B cell (primary cell): ENCODE measurements around the gene RNF32. TPM values are rescaled to one million over a fixed set of nuclear protein-coding genes. Genes with fewer than 3 reads are reported as not detected.

Experiments used
- ATAC-seq: fragments of 200-7000 bp; cut with Tn5 transposase; one replicate; pipeline ENCODE4 v1.10.0; 2021; ENCODE audit warnings: low read depth, mild to moderate bottlenecking, moderate number of reproducible peaks, moderate library complexity
- CTCF ChIA-PET: fragments of 350-600 bp; sonication (Branson Sonifier 250); formaldehyde crosslinking; loops from one replicate; lab custom pipeline; 2021; ENCODE audit warnings: antibody characterized with exemption, inconsistent platforms; lab: Charles Lee
- POLR2A ChIA-PET: fragments of 350-600 bp; sonication (Branson Sonifier 250); formaldehyde crosslinking; loops from one replicate; lab custom pipeline; 2021; ENCODE audit warnings: antibody characterized with exemption; lab: Charles Lee
- DNase-seq: peaks from one replicate; pipeline ENCODE4 v3.0.0; 2013
- H2AFZ ChIP-seq: 2 replicates; pipeline ENCODE4 v1.6.1; 2012; ENCODE audit warnings: mild to moderate bottlenecking, low read depth, low read length; ENCODE audit not compliant: insufficient read depth, poor library complexity, severe bottlenecking
- H3K27ac ChIP-seq, 2 donors: 1 replicate in 1 of 2; 2 replicates in 1 of 2; pipeline ENCODE4 v1.5.1; 2012 to 2013; ENCODE audit warnings: low read length in 2 of 2, mild to moderate bottlenecking in 2 of 2, moderate library complexity in 1 of 2
- H3K27me3 ChIP-seq, 4 experiments: fragments of 200-600 bp in 1 of 4; sonication (generic) in 1 of 4; replicated peaks in 1 of 4; 1 replicate in 2 of 4; 2 replicates in 2 of 4; pipeline versions ENCODE4 v1.6.1 to v1.7.0; 2013 to 2016; ENCODE audit warnings: low read length in 3 of 4, mild to moderate bottlenecking in 2 of 4, mixed read lengths in 1 of 4, moderate library complexity in 1 of 4; ENCODE audit not compliant: insufficient read depth in 4 of 4, control insufficient read depth in 3 of 4; ENCODE audit errors: control extremely low read depth in 1 of 4
- H3K36me3 ChIP-seq, 2 experiments: replicated peaks in 1 of 2; 1 replicate in 1 of 2; 2 replicates in 1 of 2; pipeline versions ENCODE4 v1.6.1 to v1.7.1; 2013; ENCODE audit warnings: low read length in 1 of 2; ENCODE audit not compliant: insufficient read depth in 2 of 2, control insufficient read depth in 1 of 2; ENCODE audit errors: control extremely low read depth in 1 of 2, extremely low read depth in 1 of 2
- H3K4me1 ChIP-seq, 2 donors: fragments of 200-600 bp in 1 of 2; sonication (generic) in 1 of 2; 1 replicate in 1 of 2; 2 replicates in 1 of 2; pipeline versions ENCODE4 v1.5.1 to v1.6.1; 2013 to 2017; ENCODE audit warnings: low read length in 2 of 2; ENCODE audit not compliant: control insufficient read depth in 2 of 2, insufficient read depth in 2 of 2
- H3K4me2 ChIP-seq: replicated peaks from 2 replicates; pipeline ENCODE3; 2012; ENCODE audit warnings: mild to moderate bottlenecking, low read depth, low read length; ENCODE audit not compliant: poor library complexity, severe bottlenecking
- H3K4me3 ChIP-seq, 5 experiments: fragments of 200-600 bp in 1 of 5; sonication (generic) in 1 of 5; 1 replicate in 3 of 5; 2 replicates in 2 of 5; pipeline versions ENCODE4 v1.5.1 to v1.7.0; 2011 to 2016; ENCODE audit warnings: low read length in 4 of 5, mild to moderate bottlenecking in 4 of 5, low read depth in 2 of 5, control low read depth in 1 of 5, moderate library complexity in 1 of 5; ENCODE audit not compliant: insufficient read depth in 1 of 5; ENCODE audit errors: control extremely low read depth in 1 of 5, extremely low read depth in 1 of 5
- H3K79me2 ChIP-seq: fragments of 200-600 bp; sonication (generic); one replicate; pipeline ENCODE4 v1.6.0; 2016; ENCODE audit warnings: low read length; ENCODE audit not compliant: control insufficient read depth, insufficient read depth
- H3K9ac ChIP-seq: fragments of 200-600 bp; sonication (generic); 2 replicates; pipeline ENCODE4 v1.6.1; 2017; ENCODE audit warnings: mild to moderate bottlenecking, low read length, moderate library complexity
- H3K9me3 ChIP-seq, 3 donors: one replicate each; pipeline versions ENCODE4 v1.6.1 to v1.7.1; 2013; ENCODE audit warnings: low read length in 2 of 3; ENCODE audit not compliant: control insufficient read depth in 2 of 3, insufficient read depth in 1 of 3; ENCODE audit errors: control extremely low read depth in 1 of 3
- H4K20me1 ChIP-seq: 2 replicates; pipeline ENCODE4 v1.6.0; 2012; ENCODE audit warnings: mild to moderate bottlenecking, low read length; ENCODE audit not compliant: insufficient read depth, control insufficient read depth, poor library complexity, severe bottlenecking
- H3K27ac Mint-ChIP-seq: one replicate; pipeline ENCODE4 v1.8.0; 2021; ENCODE audit warnings: mixed read lengths
- H3K27me3 Mint-ChIP-seq: one replicate; pipeline ENCODE4 v1.8.0; 2021; ENCODE audit warnings: mixed read lengths
- H3K4me1 Mint-ChIP-seq: one replicate; pipeline ENCODE4 v1.8.0; 2021; ENCODE audit warnings: mixed read lengths
- H3K4me3 Mint-ChIP-seq: one replicate; pipeline ENCODE4 v1.8.0; 2021; ENCODE audit warnings: mixed read lengths
- H3K9me3 Mint-ChIP-seq: one replicate; pipeline ENCODE4 v1.8.0; 2022; ENCODE audit warnings: mixed read lengths; ENCODE audit not compliant: insufficient read depth
- EZH2 ChIP-seq: IDR thresholded peaks from 2 replicates; pipeline ENCODE4 v1.6.1; 2012; ENCODE audit warnings: borderline replicate concordance, low read depth, mild to moderate bottlenecking, moderate library complexity, low read length; ENCODE audit not compliant: insufficient read depth, poor library complexity, severe bottlenecking
- WGBS: methylation state at CpG from one replicate; pipeline ENCODE4 v1.1.5; 2013; ENCODE audit warnings: missing lambda C conversion rate; ENCODE audit not compliant: insufficient coverage; 5-methylcytosine and 5-hydroxymethylcytosine counted together
- intact Hi-C: fragments of 100-400 bp; cut with micrococcal nuclease; formaldehyde crosslinking; loops from one replicate; pipeline ENCODE4 v1.10.0; 2022
- polyA plus RNA-seq: library from polyadenylated mRNA; depleted of rRNA; stranded (reverse); fragments of >200 nt; gene quantifications from 2 replicates; pipeline ENCODE4 v1.2.3, GENCODE V29; 2012
- total RNA-seq, 2 donors: library from RNA; stranded (reverse); fragments of 120-200 nt in 1 of 2; gene quantifications; 1 replicate in 1 of 2; 2 replicates in 1 of 2; pipeline versions ENCODE4 v1.2.3 to v1.2.4, GENCODE V29; 2013 to 2022
- TF ChIP-seq, protein P1 (sequence below): fragments of 200-600 bp; IDR thresholded peaks from one replicate; pipeline ENCODE4 v1.8.0; 2022; ENCODE audit warnings: antibody characterized with exemption, mild to moderate bottlenecking

The RNF32 gene
- total and polyA plus RNA-seq, 2 donors (not counting 1 experiment from before 2014, with no cell fraction given): 1.6 to 2.3 TPM

- H3K79me2 ChIP-seq: no peaks in the 10 kb centered on the region
- no peak for DNase-seq
- H3K4me3 ChIP-seq: no peak overlapping the region
- H3K9me3 ChIP-seq: no peaks in the 10 kb centered on the region
- H3K4me2 ChIP-seq: no peak overlapping the region
- TF ChIP-seq EZH2: no peak
- TF ChIP-seq, protein P1, sequence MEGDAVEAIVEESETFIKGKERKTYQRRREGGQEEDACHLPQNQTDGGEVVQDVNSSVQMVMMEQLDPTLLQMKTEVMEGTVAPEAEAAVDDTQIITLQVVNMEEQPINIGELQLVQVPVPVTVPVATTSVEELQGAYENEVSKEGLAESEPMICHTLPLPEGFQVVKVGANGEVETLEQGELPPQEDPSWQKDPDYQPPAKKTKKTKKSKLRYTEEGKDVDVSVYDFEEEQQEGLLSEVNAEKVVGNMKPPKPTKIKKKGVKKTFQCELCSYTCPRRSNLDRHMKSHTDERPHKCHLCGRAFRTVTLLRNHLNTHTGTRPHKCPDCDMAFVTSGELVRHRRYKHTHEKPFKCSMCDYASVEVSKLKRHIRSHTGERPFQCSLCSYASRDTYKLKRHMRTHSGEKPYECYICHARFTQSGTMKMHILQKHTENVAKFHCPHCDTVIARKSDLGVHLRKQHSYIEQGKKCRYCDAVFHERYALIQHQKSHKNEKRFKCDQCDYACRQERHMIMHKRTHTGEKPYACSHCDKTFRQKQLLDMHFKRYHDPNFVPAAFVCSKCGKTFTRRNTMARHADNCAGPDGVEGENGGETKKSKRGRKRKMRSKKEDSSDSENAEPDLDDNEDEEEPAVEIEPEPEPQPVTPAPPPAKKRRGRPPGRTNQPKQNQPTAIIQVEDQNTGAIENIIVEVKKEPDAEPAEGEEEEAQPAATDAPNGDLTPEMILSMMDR: no peak
- intact Hi-C loops: no loop called here
- no peaks in the 10 kb centered on the region for H4K20me1 ChIP-seq
- H3K27me3 Mint-ChIP-seq: no peaks in the 10 kb centered on the region
- ChIA-PET POLR2A (interaction anchor here (0.5 kb wide), 1 partner anchor 163 kb away, joined by 3 read pairs; no protein-coding TSS in a partner anchor), CTCF (no interaction called here)
- WGBS: no CpG with 5 or more reads among the region's 5 CpGs
- no peak overlapping the region for H3K27ac ChIP-seq
- no peak overlapping the region for H2AFZ ChIP-seq
- H3K27me3 ChIP-seq: peaks cover 0 to 1% (median 0%) of the 10 kb centered on the region in 4 experiments
- no peak overlapping the region for H3K9ac ChIP-seq
- no peaks in the 10 kb centered on the region for H3K4me1 Mint-ChIP-seq
- no peaks in the 10 kb centered on the region for H3K4me1 ChIP-seq
- H3K4me3 Mint-ChIP-seq: no peak overlapping the region
- no peak for ATAC-seq
- H3K36me3 ChIP-seq: no peaks in the 10 kb centered on the region
- no peaks in the 10 kb centered on the region for H3K9me3 Mint-ChIP-seq
- no peak overlapping the region for H3K27ac Mint-ChIP-seq
Observed at GRCh38 chr7:156661637-156662036, 21.1 kb downstream of the RNF32 start.

GRCh38 chr7:156662277-156662676, 21.7 kb downstream of the RNF32 start:
- ATAC-seq (no peak), DNase-seq (no peak)
- H3K27me3 Mint-ChIP-seq: no peaks in the 10 kb centered on the region
- ChIA-PET POLR2A (interaction anchor here (0.5 kb wide), 1 partner anchor 162 kb away, joined by 3 read pairs; no protein-coding TSS in a partner anchor), CTCF (no interaction called here)
- Histone ChIP-seq H3K36me3 (no peaks in the 10 kb centered on the region), H3K4me3 (no peak overlapping the region), H3K27ac (no peak overlapping the region), H3K9me3 (no peaks in the 10 kb centered on the region), H4K20me1 (no peaks in the 10 kb centered on the region), H2AFZ (no peak overlapping the region), H3K79me2 (no peaks in the 10 kb centered on the region), H3K9ac (no peak overlapping the region), H3K4me2 (no peak overlapping the region), H3K27me3 (no peaks in the 10 kb centered on the region), H3K4me1 (no peaks in the 10 kb centered on the region)
- H3K27ac Mint-ChIP-seq: no peak overlapping the region
- WGBS: 100% methylated on average over 3 of the region's 4 CpGs
- H3K9me3 Mint-ChIP-seq: no peaks in the 10 kb centered on the region
- H3K4me3 Mint-ChIP-seq: no peak overlapping the region
- TF ChIP-seq, protein P1: no peak
- TF ChIP-seq EZH2: no peak
- intact Hi-C loops: no loop called here
- no peaks in the 10 kb centered on the region for H3K4me1 Mint-ChIP-seq
